ENCODE results near the gene CLEC7A. TPM values are rescaled to one million over a fixed set of nuclear protein-coding genes. Genes with fewer than 3 reads are reported as not detected.
A peak's percentile ranks its signal among the peaks of the same experiment; 100 is the strongest.

Gene CLEC7A
- total and polyA plus RNA-seq, 4 donors, result 2.8 to 7.0 (median 3.8) TPM

GRCh38 chr12:10088955-10089900, 40.8 kb downstream of the CLEC7A start (continued):
- TF ChIP-seq, protein P1, sequence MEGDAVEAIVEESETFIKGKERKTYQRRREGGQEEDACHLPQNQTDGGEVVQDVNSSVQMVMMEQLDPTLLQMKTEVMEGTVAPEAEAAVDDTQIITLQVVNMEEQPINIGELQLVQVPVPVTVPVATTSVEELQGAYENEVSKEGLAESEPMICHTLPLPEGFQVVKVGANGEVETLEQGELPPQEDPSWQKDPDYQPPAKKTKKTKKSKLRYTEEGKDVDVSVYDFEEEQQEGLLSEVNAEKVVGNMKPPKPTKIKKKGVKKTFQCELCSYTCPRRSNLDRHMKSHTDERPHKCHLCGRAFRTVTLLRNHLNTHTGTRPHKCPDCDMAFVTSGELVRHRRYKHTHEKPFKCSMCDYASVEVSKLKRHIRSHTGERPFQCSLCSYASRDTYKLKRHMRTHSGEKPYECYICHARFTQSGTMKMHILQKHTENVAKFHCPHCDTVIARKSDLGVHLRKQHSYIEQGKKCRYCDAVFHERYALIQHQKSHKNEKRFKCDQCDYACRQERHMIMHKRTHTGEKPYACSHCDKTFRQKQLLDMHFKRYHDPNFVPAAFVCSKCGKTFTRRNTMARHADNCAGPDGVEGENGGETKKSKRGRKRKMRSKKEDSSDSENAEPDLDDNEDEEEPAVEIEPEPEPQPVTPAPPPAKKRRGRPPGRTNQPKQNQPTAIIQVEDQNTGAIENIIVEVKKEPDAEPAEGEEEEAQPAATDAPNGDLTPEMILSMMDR (IDR thresholded peaks at IDR 0.05; ENCODE audit: low read depth, low read length, missing input control), result no peak

DNA sequence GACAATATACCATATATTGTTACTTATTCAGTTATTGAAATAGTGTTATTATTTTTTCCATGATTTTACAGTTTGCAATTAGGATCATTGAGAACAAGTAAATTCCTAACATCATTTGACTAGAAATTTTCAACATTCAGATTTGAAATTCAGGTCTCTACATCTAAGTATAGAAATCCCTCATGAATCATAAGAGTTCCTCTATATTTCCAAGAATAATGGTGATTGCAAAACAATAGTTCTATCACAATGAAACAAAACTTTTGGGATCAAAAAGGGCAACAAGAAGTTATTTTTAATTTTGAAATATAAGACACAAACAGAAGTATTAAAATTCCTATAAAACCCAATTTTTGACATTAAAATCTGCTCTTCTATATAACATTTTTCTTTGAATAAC, 42.0 kb downstream of the CLEC7A start:
- Histone ChIP-seq H3K4me3 (ENCODE audit: low read depth in 1 of 3, low read length in 3 of 3) (no peak overlapping the region), H3K27ac (ENCODE audit: low read depth in 1 of 2, low read length in 2 of 2) (no peak overlapping the region), H3K27me3 (ENCODE audit: control insufficient read depth in 4 of 4, insufficient read depth in 4 of 4, low read length in 3 of 4) (no peaks in the 10 kb centered on the region), H3K36me3 (ENCODE audit: control insufficient read depth in 4 of 4, insufficient read depth in 3 of 4, low read depth in 1 of 4, low read length in 3 of 4) (no peaks in the 10 kb centered on the region), H3K9ac (ENCODE audit: low read depth in 1 of 2, low read length in 2 of 2) (no peak overlapping the region), H3K9me3 (ENCODE audit: control insufficient read depth in 4 of 4, low read length in 3 of 4) (no peaks in the 10 kb centered on the region), H3K4me1 (ENCODE audit: control insufficient read depth in 4 of 4, insufficient read depth in 4 of 4, low read length in 3 of 4) (peaks cover 4 to 16% (median 10%) of the 10 kb centered on the region in 4 donors)
- no peak for DNase-seq (ENCODE audit: low spot score)
- TF ChIP-seq FOXA1 (IDR thresholded peaks at IDR 0.05), result no peak
- TF ChIP-seq RXRA (IDR thresholded peaks at IDR 0.05), result no peak
- TF ChIP-seq, protein P2, sequence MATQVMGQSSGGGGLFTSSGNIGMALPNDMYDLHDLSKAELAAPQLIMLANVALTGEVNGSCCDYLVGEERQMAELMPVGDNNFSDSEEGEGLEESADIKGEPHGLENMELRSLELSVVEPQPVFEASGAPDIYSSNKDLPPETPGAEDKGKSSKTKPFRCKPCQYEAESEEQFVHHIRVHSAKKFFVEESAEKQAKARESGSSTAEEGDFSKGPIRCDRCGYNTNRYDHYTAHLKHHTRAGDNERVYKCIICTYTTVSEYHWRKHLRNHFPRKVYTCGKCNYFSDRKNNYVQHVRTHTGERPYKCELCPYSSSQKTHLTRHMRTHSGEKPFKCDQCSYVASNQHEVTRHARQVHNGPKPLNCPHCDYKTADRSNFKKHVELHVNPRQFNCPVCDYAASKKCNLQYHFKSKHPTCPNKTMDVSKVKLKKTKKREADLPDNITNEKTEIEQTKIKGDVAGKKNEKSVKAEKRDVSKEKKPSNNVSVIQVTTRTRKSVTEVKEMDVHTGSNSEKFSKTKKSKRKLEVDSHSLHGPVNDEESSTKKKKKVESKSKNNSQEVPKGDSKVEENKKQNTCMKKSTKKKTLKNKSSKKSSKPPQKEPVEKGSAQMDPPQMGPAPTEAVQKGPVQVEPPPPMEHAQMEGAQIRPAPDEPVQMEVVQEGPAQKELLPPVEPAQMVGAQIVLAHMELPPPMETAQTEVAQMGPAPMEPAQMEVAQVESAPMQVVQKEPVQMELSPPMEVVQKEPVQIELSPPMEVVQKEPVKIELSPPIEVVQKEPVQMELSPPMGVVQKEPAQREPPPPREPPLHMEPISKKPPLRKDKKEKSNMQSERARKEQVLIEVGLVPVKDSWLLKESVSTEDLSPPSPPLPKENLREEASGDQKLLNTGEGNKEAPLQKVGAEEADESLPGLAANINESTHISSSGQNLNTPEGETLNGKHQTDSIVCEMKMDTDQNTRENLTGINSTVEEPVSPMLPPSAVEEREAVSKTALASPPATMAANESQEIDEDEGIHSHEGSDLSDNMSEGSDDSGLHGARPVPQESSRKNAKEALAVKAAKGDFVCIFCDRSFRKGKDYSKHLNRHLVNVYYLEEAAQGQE (IDR thresholded peaks at IDR 0.05), result no peak

GRCh38 chr12:10086387-10086786, 43.6 kb downstream of the CLEC7A start:
- Histone ChIP-seq H3K4me1 (ENCODE audit: control insufficient read depth in 4 of 4, insufficient read depth in 4 of 4, low read length in 3 of 4) (peaks cover 4 to 16% (median 10%) of the 10 kb centered on the region in 4 donors), H3K36me3 (ENCODE audit: control insufficient read depth in 4 of 4, insufficient read depth in 3 of 4, low read depth in 1 of 4, low read length in 3 of 4) (no peaks in the 10 kb centered on the region), H3K27ac (ENCODE audit: low read depth in 1 of 2, low read length in 2 of 2) (peak overlapping the region; percentile 42 to 50), H3K4me3 (ENCODE audit: low read depth in 1 of 3, low read length in 3 of 3) (no peak overlapping the region), H3K9me3 (ENCODE audit: control insufficient read depth in 4 of 4, low read length in 3 of 4) (no peaks in the 10 kb centered on the region), H3K9ac (ENCODE audit: low read depth in 1 of 2, low read length in 2 of 2) (no peak overlapping the region), H3K27me3 (ENCODE audit: control insufficient read depth in 4 of 4, insufficient read depth in 4 of 4, low read length in 3 of 4) (no peaks in the 10 kb centered on the region)
- WGBS, result 39% methylated on average over 3 of the region's 3 CpGs
- DNase-seq (ENCODE audit: low spot score), result no peak
- TF ChIP-seq ZBTB33 (IDR thresholded peaks at IDR 0.05) (no peak), FOXA2 (IDR thresholded peaks at IDR 0.05) (no peak), HNF4G (IDR thresholded peaks at IDR 0.05) (peak; percentile 46), ATF3 (IDR thresholded peaks at IDR 0.05) (no peak), TAF1 (conservative IDR thresholded peaks at IDR 0.05) (no peak), MAX (IDR thresholded peaks at IDR 0.05) (no peak), HNF4A (conservative IDR thresholded peaks at IDR 0.05) (peak; percentile 80 to 83), RAD21 (IDR thresholded peaks at IDR 0.05) (peak in 1 of 2 donors; percentile 5), SP1 (IDR thresholded peaks at IDR 0.05) (peak; percentile 81), RXRA (IDR thresholded peaks at IDR 0.05) (peak; percentile 50 to 68), JUND (IDR thresholded peaks at IDR 0.05) (no peak), NR2F2 (IDR thresholded peaks at IDR 0.05) (no peak)
- TF ChIP-seq, protein P1 (IDR thresholded peaks at IDR 0.05; ENCODE audit: low read depth, low read length, missing input control), result no peak
